Measurements from ENCODE around the gene KRT39.
"Not testable (repeated sequence)": the region's sequence is repeated elsewhere in the genome, so short reads cannot be mapped to it uniquely, and the experiment has no call there.

The KRT39 gene

DNA sequence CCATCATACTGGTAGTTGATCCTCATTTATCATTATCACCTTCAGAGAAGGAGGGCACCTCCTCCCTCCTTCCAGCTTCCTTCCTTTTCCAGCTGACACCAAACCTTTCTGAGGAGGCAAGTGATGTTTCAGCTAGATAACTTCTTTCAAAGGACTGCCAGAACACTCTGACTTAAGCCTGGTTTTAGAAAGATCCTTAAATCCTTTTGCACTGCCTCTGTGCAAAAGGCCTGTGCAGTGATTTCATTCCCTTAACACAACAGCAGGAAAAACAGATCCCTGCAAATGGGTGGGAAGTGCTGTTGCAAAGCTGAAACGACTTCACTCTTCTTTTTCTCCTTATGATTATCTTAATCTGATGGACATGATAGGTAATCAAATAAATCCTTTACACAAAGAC lies 22.2 kb downstream of the KRT39 start:
- FAIRE-seq (no peak), DNase-seq (ENCODE audit: insufficient read length, low spot score) (no peak)

- DNase-seq (ENCODE audit: insufficient read length, low spot score), result no peak
- no peak for FAIRE-seq
Observed at GRCh38 chr17:40942553-40942952, 24.2 kb downstream of the KRT39 start.

DNA sequence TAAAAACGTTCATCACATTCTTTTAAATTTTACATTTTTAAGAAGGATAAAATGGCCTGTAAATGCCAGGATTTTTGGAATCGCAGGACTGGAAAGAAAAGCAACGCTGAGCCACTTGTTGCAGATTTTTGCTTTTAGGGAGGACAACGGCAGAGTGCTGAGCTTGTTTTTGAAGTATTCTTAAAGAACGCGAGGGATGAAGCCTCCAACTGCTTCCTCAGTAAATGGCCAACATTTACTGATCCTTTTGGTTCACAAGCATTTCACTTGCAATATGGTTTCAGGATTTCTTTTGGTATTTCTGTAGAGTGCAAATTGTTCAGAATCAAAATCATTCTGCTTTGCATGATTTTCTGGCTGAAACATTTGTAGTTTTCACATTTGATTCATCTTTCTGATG lies 26.5 kb downstream of the KRT39 start:
- no peak for FAIRE-seq
- no peak for DNase-seq (ENCODE audit: insufficient read length, low spot score)

GRCh38 chr17:40938981-40939380 lies 27.8 kb downstream of the KRT39 start:
- no peak for FAIRE-seq

GRCh38 chr17:40937384-40937819 lies 29.3 kb downstream of the KRT39 start, which contains the start of gene KRT23:
KRT23 (minus strand) TSS chr17:40937646; CDS start chr17:40936603, 1,043 bp downstream.
- no peak for FAIRE-seq
- no peak for DNase-seq (ENCODE audit: insufficient read length, low spot score)

More at GRCh38 chr17:40938981-40939380, 27.8 kb downstream of the KRT39 start:
- no peak for DNase-seq (ENCODE audit: insufficient read length, low spot score)

DNA sequence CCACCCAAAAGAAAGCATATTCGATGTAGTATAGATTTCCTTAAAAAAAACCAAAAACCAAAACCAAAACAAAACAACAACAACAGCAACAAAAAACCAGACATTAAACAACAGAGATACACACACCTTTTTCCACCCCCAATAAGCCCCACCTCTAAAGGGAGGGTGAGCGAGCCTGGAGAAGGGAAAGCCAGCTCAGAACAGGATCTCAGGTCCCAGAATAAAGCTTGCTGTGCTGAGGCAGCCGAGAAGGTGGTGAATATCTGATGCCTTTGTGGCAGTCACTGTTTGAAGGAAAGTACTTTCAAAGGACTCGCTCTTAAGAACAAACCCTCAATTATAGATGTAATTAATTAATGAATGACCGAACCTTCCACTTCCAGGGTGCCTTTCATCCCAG lies 29.8 kb downstream of the KRT39 start:
- no peak for FAIRE-seq
- DNase-seq (ENCODE audit: insufficient read length, low spot score), result no peak

- FAIRE-seq (no peak), DNase-seq (ENCODE audit: insufficient read length, low spot score) (no peak)
Observed at GRCh38 chr17:40936437-40936971, 30.2 kb downstream of the KRT39 start.

- FAIRE-seq, result no peak
- DNase-seq (ENCODE audit: insufficient read length, low spot score), result no peak
Observed at GRCh38 chr17:40935624-40936023, 31.1 kb downstream of the KRT39 start.

DNA sequence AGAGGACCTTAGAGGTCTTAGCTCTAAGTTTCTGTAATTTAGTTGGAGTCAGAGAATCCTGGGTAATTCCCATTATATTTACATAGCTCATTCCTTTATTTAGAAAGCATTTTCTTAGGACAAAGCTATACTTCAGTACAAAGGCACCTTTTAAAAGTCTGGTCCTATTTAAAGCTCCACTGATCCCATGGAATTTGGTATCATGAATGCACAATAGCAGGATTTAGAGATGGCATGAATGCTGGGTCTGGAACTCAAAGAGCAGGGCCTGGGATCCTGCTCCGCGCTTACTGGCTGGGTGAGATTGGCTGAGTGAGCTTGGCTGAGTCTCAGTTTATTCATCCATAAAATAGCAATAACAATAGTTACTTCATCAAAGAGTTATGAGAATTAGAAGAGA lies 34.1 kb downstream of the KRT39 start:
- FAIRE-seq (no peak), DNase-seq (ENCODE audit: insufficient read length, low spot score) (no peak)

DNA sequence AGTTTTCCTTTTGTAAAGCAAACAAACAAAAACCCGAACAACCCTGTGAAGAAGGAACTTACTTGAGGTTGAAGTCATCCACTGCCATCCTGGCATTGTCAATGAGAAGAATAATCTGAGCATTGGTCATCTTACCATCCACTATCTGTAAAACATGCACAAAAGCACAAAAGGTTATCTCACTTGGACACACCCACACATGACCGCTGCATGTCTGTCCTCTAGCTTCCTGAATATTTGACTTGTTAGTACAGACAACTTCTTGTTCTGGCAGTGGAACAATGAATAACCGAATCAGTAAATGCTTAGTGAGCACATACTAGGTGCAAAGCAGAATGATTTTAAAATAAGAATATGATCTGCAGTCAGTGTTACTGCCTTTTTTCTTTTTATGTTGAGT lies 35.4 kb downstream of the KRT39 start:
- FAIRE-seq (no peak), DNase-seq (ENCODE audit: insufficient read length, low spot score) (no peak)

- DNase-seq (ENCODE audit: insufficient read length, low spot score) (no peak), FAIRE-seq (no peak)
Observed at GRCh38 chr17:40926341-40926740, 40.4 kb downstream of the KRT39 start.

- no peak for DNase-seq (ENCODE audit: insufficient read length, low spot score)
- FAIRE-seq, result no peak
Observed at GRCh38 chr17:40922239-40922638, 44.5 kb downstream of the KRT39 start.

DNA sequence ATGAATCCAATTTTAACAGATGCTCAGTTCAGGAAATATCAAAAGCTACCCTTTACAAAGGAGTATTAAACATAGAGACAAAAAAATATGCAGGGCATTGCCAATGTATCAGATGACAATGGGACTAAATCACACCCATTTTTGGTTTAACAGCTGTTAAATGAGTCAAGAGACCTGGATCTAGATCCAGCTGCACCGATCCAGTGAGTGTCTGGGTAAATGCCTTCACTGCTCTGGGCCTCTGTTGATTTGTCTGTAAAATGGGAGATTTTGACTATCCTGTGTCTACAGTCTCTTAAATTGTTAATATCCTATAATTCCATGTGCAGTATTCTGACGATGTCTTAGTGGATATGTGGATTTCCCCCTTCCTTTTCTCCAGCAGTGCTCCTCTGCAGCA lies 45.7 kb downstream of the KRT39 start:
- DNase-seq (ENCODE audit: insufficient read length, low spot score) (no peak), FAIRE-seq (no peak)

GRCh38 chr17:40917116-40917515 lies 49.6 kb downstream of the KRT39 start:
- DNase-seq (ENCODE audit: insufficient read length, low spot score); FAIRE-seq: not testable (repeated sequence)

- no peak for FAIRE-seq
Observed at GRCh38 chr17:40916366-40916765, 50.4 kb downstream of the KRT39 start.

GRCh38 chr17:40915721-40916256 lies 51.0 kb downstream of the KRT39 start:
- FAIRE-seq (no peak), DNase-seq (ENCODE audit: insufficient read length, low spot score) (no peak)

More at GRCh38 chr17:40916366-40916765, 50.4 kb downstream of the KRT39 start:
- DNase-seq (ENCODE audit: insufficient read length, low spot score), result no peak

GRCh38 chr17:40915199-40915661 lies 51.5 kb downstream of the KRT39 start:
- no peak for FAIRE-seq
- no peak for DNase-seq (ENCODE audit: insufficient read length, low spot score)

- no peak for DNase-seq (ENCODE audit: insufficient read length, low spot score)
- FAIRE-seq, result no peak
Observed at GRCh38 chr17:40914075-40914855, 52.5 kb downstream of the KRT39 start.

- FAIRE-seq (no peak), DNase-seq (ENCODE audit: insufficient read length, low spot score) (no peak)
Observed at GRCh38 chr17:40912486-40913210, 54.1 kb downstream of the KRT39 start.

GRCh38 chr17:40910441-40910841 lies 56.3 kb downstream of the KRT39 start:
- no peak for FAIRE-seq
- no peak for DNase-seq (ENCODE audit: insufficient read length, low spot score)

DNA sequence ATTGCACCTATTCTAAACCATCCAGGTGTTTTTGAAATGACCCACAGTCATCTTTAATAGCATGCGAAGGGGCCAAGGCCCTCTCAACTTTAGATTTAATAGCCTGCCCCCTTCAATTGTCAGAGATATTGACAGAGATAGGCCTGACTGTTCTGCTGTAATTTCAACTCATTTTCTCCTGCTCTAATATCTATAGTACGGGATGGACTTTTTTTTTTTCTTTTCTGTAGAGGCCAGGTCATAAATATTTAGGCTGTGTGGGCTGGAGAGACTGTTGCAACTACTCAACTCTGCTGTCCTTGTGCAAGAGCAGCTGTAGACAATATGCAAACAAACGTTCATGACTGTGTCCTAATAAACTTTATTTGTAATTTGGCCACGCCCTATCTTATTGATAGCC lies 57.0 kb downstream of the KRT39 start:
- DNase-seq (ENCODE audit: insufficient read length, low spot score) (no peak), FAIRE-seq (no peak)

Measured in GM19239 (cell line).